Measurements from ENCODE around the gene PPM1K. TPM values are rescaled to one million over a fixed set of nuclear protein-coding genes. Genes with fewer than 3 reads are reported as not detected.

The PPM1K gene
- total and polyA plus RNA-seq, 2 donors (not counting 1 experiment from before 2014, with no cell fraction given), result 80.2 to 145 TPM

GRCh38 chr4:88215351-88215750, 69.0 kb downstream of the PPM1K start:
- WGBS (ENCODE audit: insufficient coverage), result 100% methylated on average over 1 of the region's 2 CpGs
- Histone ChIP-seq H3K4me1 (ENCODE audit: control insufficient read depth in 2 of 2, insufficient read depth in 2 of 2, low read length in 2 of 2) (peaks cover 0 to 3% of the 10 kb centered on the region in 2 donors), H3K9me3 (ENCODE audit: control extremely low read depth in 1 of 3, control insufficient read depth in 2 of 3, insufficient read depth in 1 of 3, low read length in 2 of 3) (no peaks in the 10 kb centered on the region), H3K27ac (ENCODE audit: low read length in 2 of 2) (no peak overlapping the region), H3K9ac (ENCODE audit: low read length) (no peak overlapping the region), H3K27me3 (replicated peaks in 1 of 4; ENCODE audit: control extremely low read depth in 1 of 4, control insufficient read depth in 3 of 4, insufficient read depth in 4 of 4, low read length in 3 of 4) (peaks cover 0 to 2% (median 0%) of the 10 kb centered on the region in 4 experiments), H3K79me2 (ENCODE audit: control insufficient read depth, insufficient read depth, low read length) (no peaks in the 10 kb centered on the region), H3K4me2 (replicated peaks; ENCODE audit: low read depth, low read length, poor library complexity, severe bottlenecking) (no peak overlapping the region), H3K36me3 (replicated peaks in 1 of 2; ENCODE audit: control extremely low read depth in 1 of 2, control insufficient read depth in 1 of 2, extremely low read depth in 1 of 2, insufficient read depth in 2 of 2, low read length in 1 of 2) (no peaks in the 10 kb centered on the region), H2AFZ (ENCODE audit: insufficient read depth, low read depth, low read length, poor library complexity, severe bottlenecking) (no peak overlapping the region), H4K20me1 (ENCODE audit: control insufficient read depth, insufficient read depth, low read length, poor library complexity, severe bottlenecking) (no peaks in the 10 kb centered on the region), H3K4me3 (ENCODE audit: control extremely low read depth in 1 of 5, extremely low read depth in 1 of 5, insufficient read depth in 1 of 5, low read depth in 2 of 5, low read length in 4 of 5) (no peak overlapping the region)
- TF ChIP-seq CTCF (IDR thresholded peaks at IDR 0.05) (no peak), EZH2 (IDR thresholded peaks at IDR 0.05; ENCODE audit: borderline replicate concordance, insufficient read depth, low read depth, low read length, poor library complexity, severe bottlenecking) (no peak)
- Mint-ChIP-seq H3K4me1 (peaks cover 5% of the 10 kb centered on the region), H3K4me3 (no peak overlapping the region), H3K9me3 (ENCODE audit: insufficient read depth) (no peaks in the 10 kb centered on the region), H3K27me3 (peaks cover 3% of the 10 kb centered on the region), H3K27ac (no peak overlapping the region)
- DNase-seq (no peak), ATAC-seq (ENCODE audit: low read depth) (no peak)
- intact Hi-C loops (cut with micrococcal nuclease), result no loop called here
- POLR2A ChIA-PET, result no interaction called here
- CTCF ChIA-PET, result interaction anchor here (6.7 to 22.7 kb wide), 2 partner anchors 184 to 297 kb away, joined by 105 to 506 read pairs; no protein-coding TSS in a partner anchor

GRCh38 chr4:88212253-88212561, 72.2 kb downstream of the PPM1K start:
- no peaks in the 10 kb centered on the region for H3K4me1 ChIP-seq (ENCODE audit: control insufficient read depth in 2 of 2, insufficient read depth in 2 of 2, low read length in 2 of 2)
- no peak overlapping the region for H3K27ac ChIP-seq (ENCODE audit: low read length in 2 of 2)
- Mint-ChIP-seq H3K4me3 (no peak overlapping the region), H3K27me3 (peaks cover 3% of the 10 kb centered on the region), H3K27ac (no peak overlapping the region), H3K4me1 (no peaks in the 10 kb centered on the region), H3K9me3 (ENCODE audit: insufficient read depth) (no peaks in the 10 kb centered on the region)
- intact Hi-C loops (cut with micrococcal nuclease), result loop anchor here (2.0 kb wide), 2 partner anchors 715 to 1061 kb away; no protein-coding TSS in a partner anchor
- H3K9me3 ChIP-seq (ENCODE audit: control extremely low read depth in 1 of 3, control insufficient read depth in 2 of 3, insufficient read depth in 1 of 3, low read length in 2 of 3), result no peaks in the 10 kb centered on the region
- no peak for DNase-seq
- no peaks in the 10 kb centered on the region for H4K20me1 ChIP-seq (ENCODE audit: control insufficient read depth, insufficient read depth, low read length, poor library complexity, severe bottlenecking)
- peaks cover 0 to 2% (median 0%) of the 10 kb centered on the region in 4 experiments for H3K27me3 ChIP-seq (replicated peaks in 1 of 4; ENCODE audit: control extremely low read depth in 1 of 4, control insufficient read depth in 3 of 4, insufficient read depth in 4 of 4, low read length in 3 of 4)
- no peak for ATAC-seq (ENCODE audit: low read depth)
- no peak overlapping the region for H3K4me2 ChIP-seq (replicated peaks; ENCODE audit: low read depth, low read length, poor library complexity, severe bottlenecking)
- H2AFZ ChIP-seq (ENCODE audit: insufficient read depth, low read depth, low read length, poor library complexity, severe bottlenecking), result peak overlapping the region; percentile 1
- WGBS (ENCODE audit: insufficient coverage), result 64% methylated on average over 4 of the region's 4 CpGs
- no peaks in the 10 kb centered on the region for H3K79me2 ChIP-seq (ENCODE audit: control insufficient read depth, insufficient read depth, low read length)
- no peak overlapping the region for H3K9ac ChIP-seq (ENCODE audit: low read length)
- ChIA-PET POLR2A (interaction anchor here (0.6 kb wide), 1 partner anchor 44 kb away, joined by 3 read pairs; no protein-coding TSS in a partner anchor), CTCF (interaction anchor here (0.7 to 22.7 kb wide), 37 partner anchors 8 to 1716 kb away, joined by 3 to 506 read pairs (median 4); partner anchors contain the start of gene PPM1K)
- TF ChIP-seq CTCF (IDR thresholded peaks at IDR 0.05) (peak; percentile 60), EZH2 (IDR thresholded peaks at IDR 0.05; ENCODE audit: borderline replicate concordance, insufficient read depth, low read depth, low read length, poor library complexity, severe bottlenecking) (no peak)
- no peak overlapping the region for H3K4me3 ChIP-seq (ENCODE audit: control extremely low read depth in 1 of 5, extremely low read depth in 1 of 5, insufficient read depth in 1 of 5, low read depth in 2 of 5, low read length in 4 of 5)
- H3K36me3 ChIP-seq (replicated peaks in 1 of 2; ENCODE audit: control extremely low read depth in 1 of 2, control insufficient read depth in 1 of 2, extremely low read depth in 1 of 2, insufficient read depth in 2 of 2, low read length in 1 of 2), result no peaks in the 10 kb centered on the region

All from B cell (primary cell).